Ovary (tissue), 3 donors: Measurements from ENCODE around the gene DDB1.

ENCODE experiments used
- EP300 ChIP-seq: sonication (generic); formaldehyde crosslinking; IDR thresholded peaks from one replicate; pipeline ENCODE4 v1.6.1; 2017; ENCODE audit warnings: antibody characterized with exemption
- POLR2A ChIP-seq: fragments of 450-650 bp; IDR thresholded peaks from one replicate; pipeline ENCODE4 v1.6.1; 2017; ENCODE audit warnings: antibody characterized with exemption, mild to moderate bottlenecking, moderate library complexity
- TF ChIP-seq, protein P1 (sequence below), 3 donors: fragments of 450-650 bp in 2 of 3; fragments of 200-600 bp in 1 of 3; IDR thresholded peaks; one replicate each; pipeline versions ENCODE4 v1.5.1 to v1.8.0; 2016 to 2022; ENCODE audit warnings: antibody characterized with exemption in 3 of 3, mild to moderate bottlenecking in 1 of 3
- donor health status: DM: no; HTN: no; CAD: no.

DNA sequence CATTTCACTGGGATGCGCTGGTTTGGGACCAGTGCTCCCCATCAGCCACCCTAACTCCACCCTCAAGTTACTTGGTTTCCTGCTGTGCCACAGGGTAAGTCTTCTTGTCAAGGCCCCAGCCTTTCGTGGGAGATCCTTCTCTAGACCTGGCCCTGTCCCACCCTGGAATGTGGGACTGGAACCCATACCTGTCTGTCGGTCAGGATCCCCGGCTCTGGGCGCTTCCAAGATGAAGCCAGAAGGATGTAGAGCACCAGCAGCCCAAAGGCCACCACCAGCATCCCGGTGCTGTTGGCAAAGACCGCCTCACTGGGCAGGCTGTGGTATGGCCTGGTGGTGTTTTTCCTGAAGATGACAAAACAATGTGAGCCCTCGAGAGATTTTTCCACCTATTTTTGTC, 17.9 kb upstream of the DDB1 start:
- TF ChIP-seq, protein P1, sequence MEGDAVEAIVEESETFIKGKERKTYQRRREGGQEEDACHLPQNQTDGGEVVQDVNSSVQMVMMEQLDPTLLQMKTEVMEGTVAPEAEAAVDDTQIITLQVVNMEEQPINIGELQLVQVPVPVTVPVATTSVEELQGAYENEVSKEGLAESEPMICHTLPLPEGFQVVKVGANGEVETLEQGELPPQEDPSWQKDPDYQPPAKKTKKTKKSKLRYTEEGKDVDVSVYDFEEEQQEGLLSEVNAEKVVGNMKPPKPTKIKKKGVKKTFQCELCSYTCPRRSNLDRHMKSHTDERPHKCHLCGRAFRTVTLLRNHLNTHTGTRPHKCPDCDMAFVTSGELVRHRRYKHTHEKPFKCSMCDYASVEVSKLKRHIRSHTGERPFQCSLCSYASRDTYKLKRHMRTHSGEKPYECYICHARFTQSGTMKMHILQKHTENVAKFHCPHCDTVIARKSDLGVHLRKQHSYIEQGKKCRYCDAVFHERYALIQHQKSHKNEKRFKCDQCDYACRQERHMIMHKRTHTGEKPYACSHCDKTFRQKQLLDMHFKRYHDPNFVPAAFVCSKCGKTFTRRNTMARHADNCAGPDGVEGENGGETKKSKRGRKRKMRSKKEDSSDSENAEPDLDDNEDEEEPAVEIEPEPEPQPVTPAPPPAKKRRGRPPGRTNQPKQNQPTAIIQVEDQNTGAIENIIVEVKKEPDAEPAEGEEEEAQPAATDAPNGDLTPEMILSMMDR (IDR thresholded peaks at IDR 0.05), result no peak
- TF ChIP-seq EP300, result no peak
- no peak for TF ChIP-seq POLR2A
